ENCODE measurements around the gene EP400.
"Not testable (repeated sequence)": the region's sequence is repeated elsewhere in the genome, so short reads cannot be mapped to it uniquely, and the experiment has no call there.

Gene EP400

GRCh38 chr12:132071830-132072384 lies 122.2 kb downstream of the EP400 start:
- H3K4me1 ChIP-seq (ENCODE audit: insufficient read depth, low read length): no peaks in the 10 kb centered on the region

GRCh38 chr12:132074216-132074615 lies 124.5 kb downstream of the EP400 start:
- H3K36me3 ChIP-seq (ENCODE audit: insufficient read depth, low read depth, low read length): peaks cover 85% of the 10 kb centered on the region
- no peaks in the 10 kb centered on the region for H3K27me3 ChIP-seq (ENCODE audit: insufficient read depth, low read length)
- H3K9me3 ChIP-seq (ENCODE audit: insufficient read depth, low read depth, low read length): no peaks in the 10 kb centered on the region
- H3K4me3 ChIP-seq (ENCODE audit: low read length): no peak overlapping the region
- no peak overlapping the region for H3K9ac ChIP-seq (ENCODE audit: low read depth, low read length)
- H3K4me1 ChIP-seq (ENCODE audit: insufficient read depth, low read length): no peaks in the 10 kb centered on the region
- H3K27ac ChIP-seq (ENCODE audit: low read length): no peak overlapping the region

More at GRCh38 chr12:132071830-132072384, 122.2 kb downstream of the EP400 start:
- H3K27me3 ChIP-seq (ENCODE audit: insufficient read depth, low read length): no peaks in the 10 kb centered on the region
- H3K4me3 ChIP-seq (ENCODE audit: low read length): no peak overlapping the region
- no peaks in the 10 kb centered on the region for H3K9me3 ChIP-seq (ENCODE audit: insufficient read depth, low read depth, low read length)
- H3K9ac ChIP-seq (ENCODE audit: low read depth, low read length): no peak overlapping the region
- H3K27ac ChIP-seq (ENCODE audit: low read length): no peak overlapping the region
- peaks cover 85% of the 10 kb centered on the region for H3K36me3 ChIP-seq (ENCODE audit: insufficient read depth, low read depth, low read length)

- no peak overlapping the region for H3K27ac ChIP-seq (ENCODE audit: low read length)
- no peaks in the 10 kb centered on the region for H3K27me3 ChIP-seq (ENCODE audit: insufficient read depth, low read length)
- H3K9ac ChIP-seq (ENCODE audit: low read depth, low read length): no peak overlapping the region
- H3K9me3 ChIP-seq (ENCODE audit: insufficient read depth, low read depth, low read length): no peaks in the 10 kb centered on the region
- peaks cover 82% of the 10 kb centered on the region for H3K36me3 ChIP-seq (ENCODE audit: insufficient read depth, low read depth, low read length)
- no peaks in the 10 kb centered on the region for H3K4me1 ChIP-seq (ENCODE audit: insufficient read depth, low read length)
- no peak overlapping the region for H3K4me3 ChIP-seq (ENCODE audit: low read length)
Measured at GRCh38 chr12:132075026-132075713, 125.4 kb downstream of the EP400 start.

- Histone ChIP-seq H3K27ac (ENCODE audit: low read length) (no peak overlapping the region), H3K27me3 (ENCODE audit: insufficient read depth, low read length) (no peaks in the 10 kb centered on the region), H3K4me3 (ENCODE audit: low read length) (no peak overlapping the region), H3K9ac (ENCODE audit: low read depth, low read length) (no peak overlapping the region), H3K9me3 (ENCODE audit: insufficient read depth, low read depth, low read length) (no peaks in the 10 kb centered on the region), H3K4me1 (ENCODE audit: insufficient read depth, low read length) (no peaks in the 10 kb centered on the region), H3K36me3 (ENCODE audit: insufficient read depth, low read depth, low read length) (peaks cover 76% of the 10 kb centered on the region)
Measured at GRCh38 chr12:132075714-132076553, 126.2 kb downstream of the EP400 start.

- Histone ChIP-seq H3K9ac (ENCODE audit: low read depth, low read length) (no peak overlapping the region), H3K36me3 (ENCODE audit: insufficient read depth, low read depth, low read length) (peaks cover 69% of the 10 kb centered on the region), H3K9me3 (ENCODE audit: insufficient read depth, low read depth, low read length) (no peaks in the 10 kb centered on the region)
Measured at GRCh38 chr12:132076711-132077110, 127.0 kb downstream of the EP400 start.

GRCh38 chr12:132077322-132078100 lies 127.8 kb downstream of the EP400 start:
- Histone ChIP-seq H3K4me1 (ENCODE audit: insufficient read depth, low read length) (no peaks in the 10 kb centered on the region), H3K36me3 (ENCODE audit: insufficient read depth, low read depth, low read length) (peaks cover 64% of the 10 kb centered on the region), H3K9ac (ENCODE audit: low read depth, low read length) (no peak overlapping the region), H3K4me3 (ENCODE audit: low read length) (no peak overlapping the region), H3K9me3 (ENCODE audit: insufficient read depth, low read depth, low read length) (no peaks in the 10 kb centered on the region), H3K27ac (ENCODE audit: low read length) (no peak overlapping the region), H3K27me3 (ENCODE audit: insufficient read depth, low read length) (no peaks in the 10 kb centered on the region)

More at GRCh38 chr12:132076711-132077110, 127.0 kb downstream of the EP400 start:
- H3K4me1 ChIP-seq (ENCODE audit: insufficient read depth, low read length): no peaks in the 10 kb centered on the region
- no peaks in the 10 kb centered on the region for H3K27me3 ChIP-seq (ENCODE audit: insufficient read depth, low read length)
- H3K27ac ChIP-seq (ENCODE audit: low read length): no peak overlapping the region
- no peak overlapping the region for H3K4me3 ChIP-seq (ENCODE audit: low read length)

- Histone ChIP-seq H3K9ac (ENCODE audit: low read depth, low read length) (no peak overlapping the region), H3K4me3 (ENCODE audit: low read length) (no peak overlapping the region), H3K36me3 (ENCODE audit: insufficient read depth, low read depth, low read length) (peaks cover 57% of the 10 kb centered on the region)
Measured at GRCh38 chr12:132078190-132078589, 128.4 kb downstream of the EP400 start.

GRCh38 chr12:132079200-132079599 lies 129.5 kb downstream of the EP400 start:
- Histone ChIP-seq H3K9ac (ENCODE audit: low read depth, low read length) (no peak overlapping the region), H3K27ac (ENCODE audit: low read length) (no peak overlapping the region), H3K36me3 (ENCODE audit: insufficient read depth, low read depth, low read length) (peaks cover 50% of the 10 kb centered on the region), H3K9me3 (ENCODE audit: insufficient read depth, low read depth, low read length) (no peaks in the 10 kb centered on the region), H3K27me3 (ENCODE audit: insufficient read depth, low read length) (no peaks in the 10 kb centered on the region), H3K4me1 (ENCODE audit: insufficient read depth, low read length) (no peaks in the 10 kb centered on the region), H3K4me3 (ENCODE audit: low read length) (no peak overlapping the region)

More at GRCh38 chr12:132078190-132078589, 128.4 kb downstream of the EP400 start:
- Histone ChIP-seq H3K9me3 (ENCODE audit: insufficient read depth, low read depth, low read length) (no peaks in the 10 kb centered on the region), H3K27me3 (ENCODE audit: insufficient read depth, low read length) (no peaks in the 10 kb centered on the region), H3K4me1 (ENCODE audit: insufficient read depth, low read length) (no peaks in the 10 kb centered on the region), H3K27ac (ENCODE audit: low read length) (no peak overlapping the region)

- H3K4me1 ChIP-seq (ENCODE audit: insufficient read depth, low read length): no peaks in the 10 kb centered on the region
Measured at GRCh38 chr12:132079695-132080094, 130.0 kb downstream of the EP400 start.

GRCh38 chr12:132080515-132080914 lies 130.8 kb downstream of the EP400 start:
- peaks cover 40% of the 10 kb centered on the region for H3K36me3 ChIP-seq (ENCODE audit: insufficient read depth, low read depth, low read length)

More at GRCh38 chr12:132079695-132080094, 130.0 kb downstream of the EP400 start:
- Histone ChIP-seq H3K27ac (ENCODE audit: low read length) (no peak overlapping the region), H3K4me3 (ENCODE audit: low read length) (no peak overlapping the region), H3K9ac (ENCODE audit: low read depth, low read length) (no peak overlapping the region), H3K27me3 (ENCODE audit: insufficient read depth, low read length) (no peaks in the 10 kb centered on the region), H3K9me3 (ENCODE audit: insufficient read depth, low read depth, low read length) (no peaks in the 10 kb centered on the region), H3K36me3 (ENCODE audit: insufficient read depth, low read depth, low read length) (peaks cover 45% of the 10 kb centered on the region)

GRCh38 chr12:132081423-132081822 lies 131.7 kb downstream of the EP400 start:
- 0 out of 2 replicates have a peak, but pooled peaks cover 6% of the 10 kb centered on the region for H3K4me1 ChIP-seq (ENCODE audit: insufficient read depth, low read length)
- no peak overlapping the region for H3K9ac ChIP-seq (ENCODE audit: low read depth, low read length)
- peaks cover 35% of the 10 kb centered on the region for H3K36me3 ChIP-seq (ENCODE audit: insufficient read depth, low read depth, low read length)
- H3K4me3 ChIP-seq (ENCODE audit: low read length): no peak overlapping the region
- no peaks in the 10 kb centered on the region for H3K27me3 ChIP-seq (ENCODE audit: insufficient read depth, low read length)
- no peak overlapping the region for H3K27ac ChIP-seq (ENCODE audit: low read length)
- no peaks in the 10 kb centered on the region for H3K9me3 ChIP-seq (ENCODE audit: insufficient read depth, low read depth, low read length)

More at GRCh38 chr12:132080515-132080914, 130.8 kb downstream of the EP400 start:
- H3K27me3 ChIP-seq (ENCODE audit: insufficient read depth, low read length); H3K4me1 ChIP-seq (ENCODE audit: insufficient read depth, low read length); H3K9ac ChIP-seq (ENCODE audit: low read depth, low read length); H3K9me3 ChIP-seq (ENCODE audit: insufficient read depth, low read depth, low read length); H3K27ac ChIP-seq (ENCODE audit: low read length); H3K4me3 ChIP-seq (ENCODE audit: low read length): not testable (repeated sequence)
